ENCODE measurements around the gene ZSCAN5B. TPM values are rescaled to one million over a fixed set of nuclear protein-coding genes. Genes with fewer than 3 reads are reported as not detected.

The ZSCAN5B gene
- total and polyA plus RNA-seq, 2 of the 13 experiments (the other 11 are each of a cell fraction or from before 2014, with no cell fraction given) = not detected

- TF ChIP-seq NR2F2 (IDR thresholded peaks at IDR 0.05; ENCODE audit: borderline replicate concordance, low read depth) = no peak
- no peak for TF ChIP-seq ZNF775 (CRISPR knock-in tag; IDR thresholded peaks at IDR 0.05; ENCODE audit: borderline replicate concordance)
- no peak for TF ChIP-seq ADNP (CRISPR knock-in tag; IDR thresholded peaks at IDR 0.05)
- peak; percentile 63; the same call in 1 of the 2 replicates for TF ChIP-seq HDAC1 (CRISPR knock-in tag; IDR thresholded peaks at IDR 0.05)
- peak; percentile 53; the same call in 1 of the 2 replicates for TF ChIP-seq ZNF335 (CRISPR knock-in tag; IDR thresholded peaks at IDR 0.05)
- TF ChIP-seq, protein P1, sequence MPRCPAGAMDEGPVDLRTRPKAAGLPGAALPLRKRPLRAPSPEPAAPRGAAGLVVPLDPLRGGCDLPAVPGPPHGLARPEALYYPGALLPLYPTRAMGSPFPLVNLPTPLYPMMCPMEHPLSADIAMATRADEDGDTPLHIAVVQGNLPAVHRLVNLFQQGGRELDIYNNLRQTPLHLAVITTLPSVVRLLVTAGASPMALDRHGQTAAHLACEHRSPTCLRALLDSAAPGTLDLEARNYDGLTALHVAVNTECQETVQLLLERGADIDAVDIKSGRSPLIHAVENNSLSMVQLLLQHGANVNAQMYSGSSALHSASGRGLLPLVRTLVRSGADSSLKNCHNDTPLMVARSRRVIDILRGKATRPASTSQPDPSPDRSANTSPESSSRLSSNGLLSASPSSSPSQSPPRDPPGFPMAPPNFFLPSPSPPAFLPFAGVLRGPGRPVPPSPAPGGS (CRISPR knock-in tag; IDR thresholded peaks at IDR 0.05) = no peak
- TF ChIP-seq JARID2 (CRISPR knock-in tag; IDR thresholded peaks at IDR 0.05; ENCODE audit: insufficient replicate concordance) = no peak
- no peak for TF ChIP-seq ZNF274 (CRISPR knock-in tag; IDR thresholded peaks at IDR 0.05)
- TF ChIP-seq, protein P2, sequence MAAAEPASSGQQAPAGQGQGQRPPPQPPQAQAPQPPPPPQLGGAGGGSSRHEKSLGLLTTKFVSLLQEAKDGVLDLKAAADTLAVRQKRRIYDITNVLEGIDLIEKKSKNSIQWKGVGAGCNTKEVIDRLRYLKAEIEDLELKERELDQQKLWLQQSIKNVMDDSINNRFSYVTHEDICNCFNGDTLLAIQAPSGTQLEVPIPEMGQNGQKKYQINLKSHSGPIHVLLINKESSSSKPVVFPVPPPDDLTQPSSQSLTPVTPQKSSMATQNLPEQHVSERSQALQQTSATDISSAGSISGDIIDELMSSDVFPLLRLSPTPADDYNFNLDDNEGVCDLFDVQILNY (CRISPR knock-in tag; conservative IDR thresholded peaks at IDR 0.05) = no peak; the same call in 1 of the 2 replicates
- TF ChIP-seq ZSCAN30 (CRISPR knock-in tag; IDR thresholded peaks at IDR 0.05) = no peak
- TF ChIP-seq, protein P3, sequence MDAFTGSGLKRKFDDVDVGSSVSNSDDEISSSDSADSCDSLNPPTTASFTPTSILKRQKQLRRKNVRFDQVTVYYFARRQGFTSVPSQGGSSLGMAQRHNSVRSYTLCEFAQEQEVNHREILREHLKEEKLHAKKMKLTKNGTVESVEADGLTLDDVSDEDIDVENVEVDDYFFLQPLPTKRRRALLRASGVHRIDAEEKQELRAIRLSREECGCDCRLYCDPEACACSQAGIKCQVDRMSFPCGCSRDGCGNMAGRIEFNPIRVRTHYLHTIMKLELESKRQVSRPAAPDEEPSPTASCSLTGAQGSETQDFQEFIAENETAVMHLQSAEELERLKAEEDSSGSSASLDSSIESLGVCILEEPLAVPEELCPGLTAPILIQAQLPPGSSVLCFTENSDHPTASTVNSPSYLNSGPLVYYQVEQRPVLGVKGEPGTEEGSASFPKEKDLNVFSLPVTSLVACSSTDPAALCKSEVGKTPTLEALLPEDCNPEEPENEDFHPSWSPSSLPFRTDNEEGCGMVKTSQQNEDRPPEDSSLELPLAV (CRISPR knock-in tag; conservative IDR thresholded peaks at IDR 0.05; ENCODE audit: low read depth) = no peak
- TF ChIP-seq ZNF3 (CRISPR knock-in tag; IDR thresholded peaks at IDR 0.05) = no peak
- TF ChIP-seq ZNF609 (CRISPR knock-in tag; IDR thresholded peaks at IDR 0.05; ENCODE audit: borderline replicate concordance) = peak; percentile 45; the same call in 1 of the 2 replicates
- TF ChIP-seq ZNF256 (CRISPR knock-in tag; conservative IDR thresholded peaks at IDR 0.05) = no peak
- TF ChIP-seq KLF11 (CRISPR knock-in tag; IDR thresholded peaks at IDR 0.05) = no peak
- TF ChIP-seq ZNF777 (CRISPR knock-in tag; IDR thresholded peaks at IDR 0.05) = no peak
- no peak for TF ChIP-seq RNF219 (CRISPR knock-in tag; IDR thresholded peaks at IDR 0.05)
- TF ChIP-seq PLSCR1 (CRISPR knock-in tag; IDR thresholded peaks at IDR 0.05; ENCODE audit: borderline replicate concordance) = no peak
Measured at GRCh38 chr19:56170261-56170660, 27.3 kb downstream of the ZSCAN5B start (continued).
